Right renal pelvis (tissue), 4 donors: ENCODE measurements around the gene RUBCN. TPM values are rescaled to one million over a fixed set of nuclear protein-coding genes. Genes with fewer than 3 reads are reported as not detected.
A peak's percentile ranks its signal among the peaks of the same experiment; 100 is the strongest.
"Not testable (repeated sequence)": the region's sequence is repeated elsewhere in the genome, so short reads cannot be mapped to it uniquely, and the experiment has no call there.

Experiments used
- DNase-seq, 4 donors: peaks; one replicate each; pipeline ENCODE4 v3.0.0-alpha.2; 2013; ENCODE audit warnings: low read depth in 4 of 4, low spot score in 3 of 4, missing footprints in 1 of 4
- polyA plus RNA-seq, 4 donors: library from polyadenylated mRNA; unstranded; fragments of 120-200 nt; gene quantifications; one replicate each; pipeline ENCODE4 v1.2.1, GENCODE V29; 2013; ENCODE audit not compliant: insufficient read length in 4 of 4

Gene RUBCN
- polyA plus RNA-seq, 4 donors = 8.3 to 11.6 (median 9.6) TPM

GRCh38 chr3:197736010-197736490, 654 bp downstream of the RUBCN start:
- DNase-seq = no peak

GRCh38 chr3:197734667-197735318, 1.9 kb downstream of the RUBCN start:
- DNase-seq = no peak

- no peak for DNase-seq
Measured at GRCh38 chr3:197733042-197733441, 3.7 kb downstream of the RUBCN start.

- DNase-seq = not testable (repeated sequence)
Measured at GRCh38 chr3:197731483-197731882, 5.2 kb downstream of the RUBCN start.

GRCh38 chr3:197730770-197731169, 5.9 kb downstream of the RUBCN start:
- DNase-seq = not testable (repeated sequence)

GRCh38 chr3:197730200-197730599, 6.5 kb downstream of the RUBCN start:
- DNase-seq = no peak

- DNase-seq = no peak
Measured at GRCh38 chr3:197728487-197728886, 8.2 kb downstream of the RUBCN start.

- DNase-seq = not testable (repeated sequence)
Measured at GRCh38 chr3:197727878-197728277, 8.8 kb downstream of the RUBCN start.

- no peak for DNase-seq
Measured at GRCh38 chr3:197722734-197723133, 14.0 kb downstream of the RUBCN start.

- no peak for DNase-seq
Measured at GRCh38 chr3:197720694-197721093, 16.0 kb downstream of the RUBCN start.

GRCh38 chr3:197718891-197719290, 17.8 kb downstream of the RUBCN start:
- DNase-seq = no peak

- DNase-seq = no peak
Measured at GRCh38 chr3:197714251-197714650, 22.5 kb downstream of the RUBCN start.

- no peak for DNase-seq
Measured at GRCh38 chr3:197713477-197713822, 23.3 kb downstream of the RUBCN start.

- DNase-seq = peak; percentile 28 to 57 (median 39)
Measured at GRCh38 chr3:197711973-197712707, 24.6 kb downstream of the RUBCN start.

GRCh38 chr3:197710965-197711364, 25.7 kb downstream of the RUBCN start:
- not testable (repeated sequence) for DNase-seq

- DNase-seq = no peak
Measured at GRCh38 chr3:197709135-197709534, 27.6 kb downstream of the RUBCN start.

GRCh38 chr3:197706658-197707057, 30.0 kb downstream of the RUBCN start:
- DNase-seq = no peak

GRCh38 chr3:197701841-197702240, 34.9 kb downstream of the RUBCN start:
- no peak for DNase-seq

- DNase-seq = no peak
Measured at GRCh38 chr3:197700095-197700494, 36.6 kb downstream of the RUBCN start.

- DNase-seq = no peak
Measured at GRCh38 chr3:197697355-197697754, 39.3 kb downstream of the RUBCN start.

- no peak for DNase-seq
Measured at GRCh38 chr3:197694251-197694650, 42.5 kb downstream of the RUBCN start.

GRCh38 chr3:197692641-197693040, 44.1 kb downstream of the RUBCN start:
- no peak for DNase-seq
